RWPE1 (cell line): ENCODE measurements around the gene PTPN18.

Experiments
- CTCF ChIA-PET: fragments of 350-600 bp; sonication (Branson Sonifier 250); formaldehyde crosslinking; extraction: SDS; loops from one replicate; lab custom pipeline; 2021; lab: Yijun Ruan, JAX
- POLR2A ChIA-PET: fragments of 400-600 bp; formaldehyde crosslinking; extraction: SDS; loops from one replicate; lab custom pipeline; 2020; ENCODE audit warnings: antibody characterized with exemption; ENCODE audit not compliant: low non-redundant PET; lab: Yijun Ruan, JAX
- DNase-seq: peaks from one replicate; pipeline ENCODE4 v3.0.0; 2012; ENCODE audit warnings: low spot score
- H3K27ac ChIP-seq: fragments of 450-650 bp; 2 replicates; pipeline ENCODE4 v1.5.1; 2017
- CTCF ChIP-seq: fragments of 450-650 bp; conservative IDR thresholded peaks from 2 replicates; pipeline ENCODE4 v1.5.1; 2017; ENCODE audit warnings: low read depth, mild to moderate bottlenecking

Gene PTPN18

GRCh38 chr2:130338793-130339345 is 17.0 kb upstream of the PTPN18 start:
- H3K27ac ChIP-seq, result no peak overlapping the region
- POLR2A ChIA-PET, result no interaction called here
- CTCF ChIA-PET, result interaction anchor here (1.3 to 2.5 kb wide), 2 partner anchors 50 to 158 kb away, joined by 3 to 8 read pairs; partner anchors contain the start of gene SMPD4
- TF ChIP-seq CTCF, result no peak
- no peak for DNase-seq

- DNase-seq, result no peak
- CTCF ChIA-PET, result no interaction called here
- POLR2A ChIA-PET, result no interaction called here
- no peak overlapping the region for H3K27ac ChIP-seq
- no peak for TF ChIP-seq CTCF
Measured at GRCh38 chr2:130339885-130340745, 15.7 kb upstream of the PTPN18 start.

GRCh38 chr2:130341562-130342019 is 14.3 kb upstream of the PTPN18 start:
- no peak for TF ChIP-seq CTCF
- CTCF ChIA-PET, result interaction anchor here (0.6 to 1.8 kb wide), 2 partner anchors 9 to 32 kb away, joined by 3 to 4 read pairs; no protein-coding TSS in a partner anchor
- POLR2A ChIA-PET, result interaction anchor here (0.5 to 1.2 kb wide), 2 partner anchors 9 to 160 kb away, joined by 3 to 5 read pairs; partner anchors contain the start of gene SMPD4
- peak; percentile 31 for DNase-seq
- H3K27ac ChIP-seq, result peak overlapping the region; percentile 93

- DNase-seq, result peak; percentile 94
- ChIA-PET POLR2A (interaction anchor here (0.5 to 1.2 kb wide), 4 partner anchors 9 to 161 kb away, joined by 3 to 5 read pairs (median 4); partner anchors contain the start of genes PTPN18 and SMPD4), CTCF (interaction anchor here (1.8 kb wide), 1 partner anchor 31 kb away, joined by 4 read pairs; no protein-coding TSS in a partner anchor)
- TF ChIP-seq CTCF, result no peak
- peak overlapping the region; percentile 93 for H3K27ac ChIP-seq
Measured at GRCh38 chr2:130342020-130342532, 13.8 kb upstream of the PTPN18 start.

GRCh38 chr2:130342533-130343275 is 13.2 kb upstream of the PTPN18 start, which contains the start of gene IMP4:
IMP4 (plus strand) TSS chr2:130342897; CDS start chr2:130342933, 36 bp downstream.
- H3K27ac ChIP-seq, result peak within 1 kb of the TSS; percentile 93
- TF ChIP-seq CTCF, result peak; percentile 35; the same call in 1 of the 2 replicates
- ChIA-PET POLR2A (interaction anchor here (0.7 to 1.2 kb wide), 3 partner anchors 12 to 161 kb away, joined by 3 to 5 read pairs (median 4); partner anchors contain the start of genes PTPN18 and SMPD4), CTCF (interaction anchor here (0.7 to 1.8 kb wide), 5 partner anchors 10 to 150 kb away, joined by 3 to 6 read pairs (median 4); no protein-coding TSS in a partner anchor)
- peak; percentile 92 for DNase-seq
